Measurements from ENCODE around the gene PHLPP1.

Gene PHLPP1

GRCh38 chr18:62987859-62988258 is 272.5 kb downstream of the PHLPP1 start:
- no peak for DNase-seq

GRCh38 chr18:62988471-62988870 is 273.1 kb downstream of the PHLPP1 start:
- no peak for DNase-seq

GRCh38 chr18:62989195-62989594 is 273.9 kb downstream of the PHLPP1 start:
- no peak for DNase-seq

DNA sequence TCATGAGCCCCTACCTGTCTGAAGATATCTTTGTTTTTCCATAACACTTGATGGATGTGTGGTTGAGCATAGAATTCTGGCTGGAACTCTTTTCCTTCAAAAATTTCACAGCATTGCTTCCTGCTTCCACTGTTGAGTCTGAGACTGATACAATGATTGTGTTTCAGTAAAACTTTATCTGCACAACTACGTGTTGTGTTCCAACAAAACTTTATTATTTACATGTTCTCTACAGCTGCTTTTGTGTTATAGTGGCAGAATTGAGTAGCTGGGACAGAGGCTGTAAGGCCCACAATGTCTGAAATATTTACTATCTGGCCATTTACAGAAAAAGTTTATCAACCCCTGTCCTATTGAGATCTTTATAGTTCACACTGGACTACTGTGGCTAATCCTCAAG is 275.3 kb downstream of the PHLPP1 start:
- no peak for DNase-seq

GRCh38 chr18:62991389-62991788 is 276.0 kb downstream of the PHLPP1 start:
- no peak for DNase-seq

GRCh38 chr18:62991959-62992358 is 276.6 kb downstream of the PHLPP1 start:
- DNase-seq, result no peak

- no peak for DNase-seq
Measured at GRCh38 chr18:62992877-62993365, 277.6 kb downstream of the PHLPP1 start.

- no peak for DNase-seq
Measured at GRCh38 chr18:62996566-62996965, 281.2 kb downstream of the PHLPP1 start.

DNA sequence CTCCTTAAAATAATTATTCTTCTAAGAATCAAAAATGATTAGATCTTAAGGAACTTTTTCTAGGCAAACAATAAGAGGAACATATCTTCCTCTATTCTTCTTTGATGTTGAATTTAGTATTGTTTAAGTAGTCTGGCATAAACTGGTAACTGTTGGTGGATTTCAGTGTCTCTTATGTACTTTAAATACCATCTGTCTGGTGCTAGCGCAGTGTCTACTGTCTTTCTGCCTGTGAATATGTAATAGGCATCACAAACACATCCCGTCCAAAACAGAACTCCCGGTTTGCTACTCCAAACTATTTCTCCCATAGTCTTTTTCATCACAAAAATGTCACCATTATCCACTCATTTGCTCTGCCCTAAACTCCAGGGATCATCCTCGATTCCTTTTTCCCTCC is 281.7 kb downstream of the PHLPP1 start:
- no peak for DNase-seq

DNA sequence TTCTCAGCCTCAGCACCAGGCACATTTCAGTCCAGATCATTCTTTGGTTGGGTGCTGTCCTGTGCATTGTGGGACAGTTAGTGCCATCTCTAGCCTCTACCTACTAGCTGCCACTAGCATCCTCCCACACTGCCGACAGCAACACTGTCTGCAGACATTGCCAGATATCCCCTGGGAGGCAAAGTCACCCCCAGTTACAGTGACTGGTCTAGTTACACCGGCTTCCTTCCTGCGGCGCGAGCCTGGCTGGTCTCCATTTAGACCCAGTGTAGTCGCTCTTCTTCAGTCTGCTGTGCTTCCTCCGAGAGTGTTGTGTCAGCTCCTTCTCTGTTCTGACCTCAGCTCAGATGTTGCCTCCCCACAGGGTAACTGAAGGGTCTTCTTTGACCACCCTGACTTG is 283.1 kb downstream of the PHLPP1 start:
- no peak for DNase-seq

GRCh38 chr18:62999392-62999791 is 284.1 kb downstream of the PHLPP1 start:
- DNase-seq, result no peak

DNA sequence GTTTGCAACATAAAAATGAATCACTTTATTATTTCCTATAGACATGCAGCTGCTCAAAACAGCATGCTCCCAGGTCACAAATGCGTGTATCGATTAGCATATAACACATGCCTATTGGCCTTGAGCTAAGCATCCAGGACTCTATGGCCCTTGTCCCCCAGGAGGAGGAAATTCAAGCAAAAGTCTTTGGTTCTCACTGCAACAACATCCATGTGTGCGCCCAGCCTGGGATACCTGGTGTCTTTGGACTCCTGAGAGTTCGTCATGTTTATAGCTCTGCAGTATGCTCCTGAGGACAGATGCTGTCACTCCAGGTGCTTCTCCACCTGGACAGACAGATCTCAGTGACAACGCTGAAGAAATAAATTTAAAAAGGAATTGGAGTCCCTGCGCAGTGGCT is 284.6 kb downstream of the PHLPP1 start:
- DNase-seq, result no peak

DNA sequence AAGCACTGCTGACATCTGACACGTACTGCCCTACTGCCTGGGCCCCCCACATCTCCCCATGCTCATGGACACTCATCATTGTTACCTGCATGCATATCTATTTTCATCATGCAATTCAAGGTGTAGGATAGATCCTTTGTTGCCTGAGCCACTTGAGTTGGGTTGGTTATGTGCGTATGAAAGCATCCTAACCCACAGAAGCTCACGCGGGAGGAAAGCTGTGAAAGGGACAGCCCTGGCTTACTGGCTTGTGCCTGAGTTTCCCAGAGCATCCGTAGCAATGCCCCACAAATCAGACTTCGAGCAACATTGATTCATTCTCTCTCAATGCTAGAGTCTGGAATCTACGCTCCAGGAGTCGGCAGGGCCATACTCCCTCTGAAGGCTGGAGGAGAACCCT is 285.5 kb downstream of the PHLPP1 start:
- DNase-seq, result no peak

- DNase-seq, result no peak
Measured at GRCh38 chr18:63001861-63002260, 286.5 kb downstream of the PHLPP1 start.

- no peak for DNase-seq
Measured at GRCh38 chr18:63002305-63002704, 287.0 kb downstream of the PHLPP1 start.

GRCh38 chr18:63002803-63003445 is 287.6 kb downstream of the PHLPP1 start:
- no peak for DNase-seq

GRCh38 chr18:63003899-63004298 is 288.6 kb downstream of the PHLPP1 start:
- DNase-seq, result no peak

- DNase-seq, result no peak
Measured at GRCh38 chr18:63004466-63005089, 289.2 kb downstream of the PHLPP1 start.

DNA sequence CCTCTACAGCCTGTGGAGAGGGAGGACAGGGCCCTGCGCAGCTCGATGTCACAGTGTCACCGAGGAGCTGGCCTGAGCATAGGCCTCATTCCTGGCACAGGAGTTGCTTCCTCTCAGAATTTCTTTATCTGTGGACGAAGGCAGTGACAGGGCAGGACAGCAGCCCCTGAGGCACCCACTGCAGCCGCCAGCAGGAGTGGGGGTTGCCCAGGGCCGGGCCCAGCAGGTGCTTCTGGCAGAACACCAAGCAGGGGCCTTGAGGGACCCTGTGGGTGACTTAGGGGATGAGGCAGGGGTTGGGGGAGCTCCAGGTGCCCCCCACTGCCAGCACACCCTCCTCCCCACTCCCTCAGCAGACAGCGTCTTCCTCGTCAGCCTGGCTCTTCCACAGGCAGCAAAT is 290.0 kb downstream of the PHLPP1 start:
- no peak for DNase-seq

GRCh38 chr18:63007231-63007630 is 291.9 kb downstream of the PHLPP1 start:
- no peak for DNase-seq

- peak in 1 of 2 experiments; percentile 6 for DNase-seq
Measured at GRCh38 chr18:63016270-63016669, 300.9 kb downstream of the PHLPP1 start.

DNA sequence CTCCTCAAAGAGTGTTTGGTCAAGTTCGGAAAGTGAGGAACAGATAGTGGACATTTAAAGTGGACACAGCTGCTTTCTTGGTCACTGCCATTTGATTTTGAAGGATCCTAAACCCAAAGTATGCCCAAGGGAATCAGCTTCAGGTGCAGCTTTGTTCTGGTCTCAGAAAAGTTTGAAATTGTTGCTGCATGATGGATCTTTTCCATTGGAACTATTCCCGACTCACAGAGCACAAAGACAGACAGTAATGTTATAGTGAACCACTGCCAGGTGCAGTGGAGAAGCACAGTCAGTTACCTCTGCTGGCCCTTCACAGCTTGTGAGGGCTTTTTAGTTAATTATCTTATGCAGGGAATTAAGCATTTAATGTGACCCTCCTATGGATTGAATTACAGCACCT is 301.7 kb downstream of the PHLPP1 start:
- no peak for DNase-seq

DNA sequence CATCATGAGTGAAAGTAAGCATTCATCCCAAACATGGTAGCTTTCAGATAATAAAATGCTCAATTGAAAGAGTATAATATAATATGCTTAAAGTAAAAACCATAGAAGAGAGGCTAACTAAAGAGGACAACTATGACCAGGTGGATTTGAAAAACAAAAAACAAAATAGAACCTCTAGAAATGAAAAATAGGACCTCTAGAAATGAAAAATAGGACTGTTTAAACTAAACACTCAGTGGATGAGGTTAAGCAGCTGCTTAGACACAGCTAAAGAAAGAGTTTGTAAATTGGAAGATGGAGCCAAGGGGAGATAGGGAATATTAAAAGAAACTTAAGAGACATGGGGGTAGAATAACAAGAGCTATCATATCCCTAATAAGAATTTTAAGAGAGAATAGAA is 302.6 kb downstream of the PHLPP1 start:
- DNase-seq, result no peak

GRCh38 chr18:63022429-63023022 is 307.2 kb downstream of the PHLPP1 start:
- no peak for DNase-seq

Data from NCI-H187 (cell line).